ENCODE measurements around the gene A2M.

- TF ChIP-seq POLR2A (IDR thresholded peaks at IDR 0.05; ENCODE audit: low read length) (no peak), GATA1 (IDR thresholded peaks at IDR 0.05; ENCODE audit: low read depth, low read length) (no peak)
Measured at GRCh38 chr12:9143137-9143536, 27.4 kb upstream of the A2M start.
